SK-N-SH (cell line): ENCODE results near the gene REX1BD. TPM values are rescaled to one million over a fixed set of nuclear protein-coding genes. Genes with fewer than 3 reads are reported as not detected.

Experiments used
- CTCF ChIA-PET: fragments of 300-600, 350-600 bp; formaldehyde crosslinking; extraction: SDS; loops from one replicate; lab custom pipeline; 2021; lab: Yijun Ruan, JAX
- POLR2A ChIA-PET: fragments of 350-600 bp; sonication (Branson Sonifier 250); formaldehyde crosslinking; extraction: SDS; loops from one replicate; lab custom pipeline; 2020; ENCODE audit warnings: antibody characterized with exemption, inconsistent platforms; lab: Yijun Ruan, JAX
- DNase-seq: peaks from one replicate; pipeline ENCODE4 v3.0.0; 2012
- H2AFZ ChIP-seq: fragments of 200-600 bp; sonication (generic); 2 replicates; pipeline ENCODE4 v1.8.1; 2016; ENCODE audit warnings: antibody characterized with exemption, mild to moderate bottlenecking, low read depth
- H3F3A ChIP-seq: fragments of 200-600 bp; sonication (generic); replicated peaks from 2 replicates; pipeline ENCODE3; 2016; ENCODE audit warnings: antibody characterized with exemption, mild to moderate bottlenecking; ENCODE audit not compliant: insufficient read depth
- H3K27ac ChIP-seq, 2 experiments: fragments of 200-500 bp in 1 of 2; fragments of 200-600 bp in 1 of 2; sonication (Bioruptor generic) in 1 of 2; sonication (generic), shearing (Covaris generic) in 1 of 2; 2 replicates each; pipeline versions ENCODE4 v1.5.1 to v1.6.1; 2014 to 2016; ENCODE audit warnings: low read depth in 2 of 2, inconsistent platforms in 1 of 2, low read length in 1 of 2, mild to moderate bottlenecking in 1 of 2, mixed read lengths in 1 of 2
- H3K27me3 ChIP-seq: fragments of 200-600 bp; sonication (generic), shearing (Covaris generic); 2 replicates; pipeline ENCODE4 v1.6.1; 2016; ENCODE audit warnings: mixed run types; ENCODE audit not compliant: insufficient read depth
- H3K36me3 ChIP-seq, 2 experiments: fragments of 200-500 bp in 1 of 2; fragments of 200-600 bp in 1 of 2; sonication (Bioruptor generic) in 1 of 2; sonication (generic) in 1 of 2; replicated peaks in 1 of 2; 2 replicates each; pipeline versions ENCODE3 to v1.5.1; 2014 to 2016; ENCODE audit warnings: low read length in 1 of 2, mild to moderate bottlenecking in 1 of 2; ENCODE audit not compliant: insufficient read depth in 2 of 2, control insufficient read depth in 1 of 2
- H3K4me1 ChIP-seq, 2 experiments: fragments of 200-500 bp in 1 of 2; fragments of 200-600 bp in 1 of 2; sonication (Bioruptor generic) in 1 of 2; sonication (generic), shearing (Covaris generic) in 1 of 2; 2 replicates each; pipeline versions ENCODE4 v1.5.1 to v1.6.1; 2014 to 2016; ENCODE audit warnings: low read depth in 1 of 2, low read length in 1 of 2, mixed run types in 1 of 2; ENCODE audit not compliant: insufficient read depth in 2 of 2, control insufficient read depth in 1 of 2
- H3K4me2 ChIP-seq: fragments of 200-600 bp; sonication (generic), shearing (Covaris generic); 2 replicates; pipeline ENCODE4 v1.6.1; 2017; ENCODE audit warnings: mixed run types
- H3K4me3 ChIP-seq, 2 experiments: fragments of 200-500 bp in 1 of 2; fragments of 200-600 bp in 1 of 2; sonication (Bioruptor generic) in 1 of 2; sonication (generic), shearing (Covaris generic) in 1 of 2; 2 replicates each; pipeline versions ENCODE4 v1.5.1 to v1.8.1; 2014 to 2016; ENCODE audit warnings: low read depth in 2 of 2, inconsistent platforms in 1 of 2, low read length in 1 of 2, mild to moderate bottlenecking in 1 of 2, mixed read lengths in 1 of 2, moderate library complexity in 1 of 2
- H3K79me2 ChIP-seq: fragments of 200-600 bp; sonication (generic); 2 replicates; pipeline ENCODE4 v1.8.1; 2017; ENCODE audit warnings: mild to moderate bottlenecking; ENCODE audit not compliant: insufficient read depth
- H3K9ac ChIP-seq: fragments of 200-600 bp; sonication (generic); 2 replicates; pipeline ENCODE4 v1.6.1; 2017; ENCODE audit warnings: mixed run types
- H3K9me2 ChIP-seq: fragments of 200-600 bp; sonication (generic); 2 replicates; pipeline ENCODE4 v1.6.1; 2017; ENCODE audit warnings: mixed run types
- H3K9me3 ChIP-seq: fragments of 200-600 bp; sonication (generic); 2 replicates; pipeline ENCODE4 v1.6.1; 2017; ENCODE audit warnings: mixed run types, mild to moderate bottlenecking, moderate library complexity
- H4K20me1 ChIP-seq: fragments of 200-600 bp; sonication (generic); 2 replicates; pipeline ENCODE4 v1.6.1; 2017; ENCODE audit warnings: mild to moderate bottlenecking, mixed run types; ENCODE audit not compliant: insufficient read depth
- FOSL2 ChIP-seq: IDR thresholded peaks from 2 replicates; pipeline ENCODE4 v1.4.0; 2012; ENCODE audit warnings: low read depth, mild to moderate bottlenecking, moderate library complexity, borderline replicate concordance
- FOXJ3 ChIP-seq: sonication (generic); formaldehyde crosslinking; IDR thresholded peaks from 2 replicates; pipeline ENCODE4 v1.5.1; 2020; ENCODE audit warnings: mild to moderate bottlenecking, missing genetic modification reagents
- FOXM1 ChIP-seq: IDR thresholded peaks from 2 replicates; pipeline ENCODE4 v1.4.0; 2012; ENCODE audit warnings: low read depth, mild to moderate bottlenecking
- GABPA ChIP-seq: IDR thresholded peaks from 2 replicates; pipeline ENCODE4 v1.4.0; 2012; ENCODE audit warnings: low read depth, mild to moderate bottlenecking
- GATA2 ChIP-seq: sonication (generic); formaldehyde crosslinking; IDR thresholded peaks from 2 replicates; pipeline ENCODE4 v1.5.0; 2020; ENCODE audit warnings: mild to moderate bottlenecking, missing genetic modification reagents
- MXI1 ChIP-seq: IDR thresholded peaks from 2 replicates; pipeline ENCODE4 v1.6.1; 2012; ENCODE audit warnings: mild to moderate bottlenecking, low read depth, low read length, improper control_type of control experiment
- NFIC ChIP-seq: IDR thresholded peaks from 2 replicates; pipeline ENCODE4 v1.4.0; 2012; ENCODE audit warnings: borderline replicate concordance
- NRF1 ChIP-seq: IDR thresholded peaks from 2 replicates; pipeline ENCODE4 v1.6.1; 2012; ENCODE audit warnings: low read depth, mild to moderate bottlenecking, low read length
- RCOR1 ChIP-seq: fragments of 150-350 bp; IDR thresholded peaks from 2 replicates; pipeline ENCODE4 v1.6.1; 2017; ENCODE audit warnings: antibody characterized with exemption, low read length
- RXRA ChIP-seq: IDR thresholded peaks from 2 replicates; pipeline ENCODE4 v1.4.0; 2012; ENCODE audit warnings: low read depth, mild to moderate bottlenecking, borderline replicate concordance
- SIN3A ChIP-seq: IDR thresholded peaks from 2 replicates; pipeline ENCODE4 v1.6.1; 2012; ENCODE audit warnings: low read depth, mild to moderate bottlenecking, low read length, moderate library complexity, borderline replicate concordance
- YY1 ChIP-seq: IDR thresholded peaks from 2 replicates; pipeline ENCODE4 v1.4.0; 2012; ENCODE audit warnings: low read depth, mild to moderate bottlenecking
- WGBS: methylation state at CpG from one replicate; pipeline ENCODE4 v1.1.6; 2017; ENCODE audit warnings: low lambda C conversion rate; 5-methylcytosine and 5-hydroxymethylcytosine counted together
- polyA plus RNA-seq, 3 experiments: library from polyadenylated mRNA; depleted of rRNA; stranded (reverse); fragments of >200 nt; gene quantifications; 2 replicates each; pipeline ENCODE4 v1.2.3, GENCODE V29; 2012
- TF ChIP-seq, protein P1 (sequence below): IDR thresholded peaks from 2 replicates; pipeline ENCODE4; 2012
- TF ChIP-seq, protein P2 (sequence below): fragments of 150-350 bp; IDR thresholded peaks from 2 replicates; pipeline ENCODE4 v1.6.1; 2017; ENCODE audit warnings: antibody characterized with exemption, low read length, low read depth, borderline replicate concordance
- TF ChIP-seq, protein P3 (sequence below): IDR thresholded peaks from 2 replicates; pipeline ENCODE4 v1.4.0; 2012; ENCODE audit warnings: low read depth, borderline replicate concordance
- TF ChIP-seq, protein P4 (sequence below): fragments of 200-600 bp; sonication (generic); IDR thresholded peaks from 2 replicates; pipeline ENCODE4 v1.6.1; 2017; ENCODE audit warnings: antibody characterized with exemption, mild to moderate bottlenecking, moderate library complexity
- TF ChIP-seq, protein P5 (sequence below): IDR thresholded peaks from 2 replicates; pipeline ENCODE4 v1.4.0; 2012; ENCODE audit warnings: low read depth

Gene REX1BD
- polyA plus RNA-seq, 1 of the 3 experiments (the other 2 are of a cell fraction): 159 TPM

DNA sequence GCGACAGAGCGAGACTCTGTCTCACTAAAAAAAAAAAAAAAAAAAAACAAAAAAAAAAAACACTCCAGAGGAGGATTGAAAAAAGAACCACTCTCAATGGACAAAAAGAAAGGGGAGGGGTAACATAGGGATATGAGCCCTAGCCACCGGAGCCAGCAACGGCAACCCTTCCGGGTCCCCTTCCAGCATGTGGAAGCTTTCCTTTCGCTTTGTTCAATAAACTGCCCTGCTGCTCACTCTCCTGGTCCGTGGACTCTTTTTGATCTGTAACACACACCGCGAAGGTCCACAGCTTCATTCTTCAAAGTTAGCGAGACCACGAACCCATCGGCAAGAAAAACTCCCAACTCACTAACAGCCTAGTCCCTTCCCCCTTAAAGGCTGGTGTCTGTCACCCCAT is 1.0 kb upstream of the REX1BD start:
- Histone ChIP-seq H3K36me3 (no peaks in the 10 kb centered on the region), H3K27ac (no peak overlapping the region), H3K9me2 (no peaks in the 10 kb centered on the region), H3K79me2 (peaks cover 10% of the 10 kb centered on the region; the same call in 1 of the 2 replicates), H3K27me3 (no peaks in the 10 kb centered on the region), H4K20me1 (no peaks in the 10 kb centered on the region), H3K9ac (no peak overlapping the region), H3K4me2 (peak overlapping the region; percentile 92; the same call in 1 of the 2 replicates), H3F3A (peaks cover 18% of the 10 kb centered on the region), H2AFZ (no peak overlapping the region), H3K4me1 (peaks cover 6 to 22% of the 10 kb centered on the region in 2 experiments; a peak in 1 of 4 replicates), H3K9me3 (no peaks in the 10 kb centered on the region), H3K4me3 (no peak overlapping the region; a peak in 1 of 4 replicates)
- no peak for TF ChIP-seq FOSL2
- TF ChIP-seq GATA2 (CRISPR knock-in tag): no peak
- TF ChIP-seq, protein P1, sequence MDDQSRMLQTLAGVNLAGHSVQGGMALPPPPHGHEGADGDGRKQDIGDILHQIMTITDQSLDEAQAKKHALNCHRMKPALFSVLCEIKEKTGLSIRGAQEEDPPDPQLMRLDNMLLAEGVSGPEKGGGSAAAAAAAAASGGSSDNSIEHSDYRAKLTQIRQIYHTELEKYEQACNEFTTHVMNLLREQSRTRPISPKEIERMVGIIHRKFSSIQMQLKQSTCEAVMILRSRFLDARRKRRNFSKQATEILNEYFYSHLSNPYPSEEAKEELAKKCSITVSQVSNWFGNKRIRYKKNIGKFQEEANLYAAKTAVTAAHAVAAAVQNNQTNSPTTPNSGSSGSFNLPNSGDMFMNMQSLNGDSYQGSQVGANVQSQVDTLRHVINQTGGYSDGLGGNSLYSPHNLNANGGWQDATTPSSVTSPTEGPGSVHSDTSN: no peak
- TF ChIP-seq RXRA: no peak
- TF ChIP-seq, protein P2, sequence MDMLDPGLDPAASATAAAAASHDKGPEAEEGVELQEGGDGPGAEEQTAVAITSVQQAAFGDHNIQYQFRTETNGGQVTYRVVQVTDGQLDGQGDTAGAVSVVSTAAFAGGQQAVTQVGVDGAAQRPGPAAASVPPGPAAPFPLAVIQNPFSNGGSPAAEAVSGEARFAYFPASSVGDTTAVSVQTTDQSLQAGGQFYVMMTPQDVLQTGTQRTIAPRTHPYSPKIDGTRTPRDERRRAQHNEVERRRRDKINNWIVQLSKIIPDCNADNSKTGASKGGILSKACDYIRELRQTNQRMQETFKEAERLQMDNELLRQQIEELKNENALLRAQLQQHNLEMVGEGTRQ: no peak
- no peak for TF ChIP-seq RCOR1
- TF ChIP-seq, protein P3, sequence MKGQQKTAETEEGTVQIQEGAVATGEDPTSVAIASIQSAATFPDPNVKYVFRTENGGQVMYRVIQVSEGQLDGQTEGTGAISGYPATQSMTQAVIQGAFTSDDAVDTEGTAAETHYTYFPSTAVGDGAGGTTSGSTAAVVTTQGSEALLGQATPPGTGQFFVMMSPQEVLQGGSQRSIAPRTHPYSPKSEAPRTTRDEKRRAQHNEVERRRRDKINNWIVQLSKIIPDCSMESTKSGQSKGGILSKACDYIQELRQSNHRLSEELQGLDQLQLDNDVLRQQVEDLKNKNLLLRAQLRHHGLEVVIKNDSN: no peak
- no peak for TF ChIP-seq YY1
- TF ChIP-seq NRF1: no peak
- TF ChIP-seq GABPA: no peak
- no peak for TF ChIP-seq FOXM1
- no peak for TF ChIP-seq NFIC
- no peak for TF ChIP-seq FOXJ3
- ChIA-PET CTCF (interaction anchor here (0.7 to 10.5 kb wide), 20 partner anchors 11 to 292 kb away, joined by 3 to 234 read pairs (median 6); partner anchors contain the start of genes ELL, KXD1 and UBA52), POLR2A (interaction anchor here (0.7 to 2.3 kb wide), 3 partner anchors 10 to 21 kb away, joined by 3 to 14 read pairs (median 6); partner anchors contain the start of gene UBA52)
- DNase-seq: no peak
- 99% methylated on average over 12 of the region's 12 CpGs for WGBS

DNA sequence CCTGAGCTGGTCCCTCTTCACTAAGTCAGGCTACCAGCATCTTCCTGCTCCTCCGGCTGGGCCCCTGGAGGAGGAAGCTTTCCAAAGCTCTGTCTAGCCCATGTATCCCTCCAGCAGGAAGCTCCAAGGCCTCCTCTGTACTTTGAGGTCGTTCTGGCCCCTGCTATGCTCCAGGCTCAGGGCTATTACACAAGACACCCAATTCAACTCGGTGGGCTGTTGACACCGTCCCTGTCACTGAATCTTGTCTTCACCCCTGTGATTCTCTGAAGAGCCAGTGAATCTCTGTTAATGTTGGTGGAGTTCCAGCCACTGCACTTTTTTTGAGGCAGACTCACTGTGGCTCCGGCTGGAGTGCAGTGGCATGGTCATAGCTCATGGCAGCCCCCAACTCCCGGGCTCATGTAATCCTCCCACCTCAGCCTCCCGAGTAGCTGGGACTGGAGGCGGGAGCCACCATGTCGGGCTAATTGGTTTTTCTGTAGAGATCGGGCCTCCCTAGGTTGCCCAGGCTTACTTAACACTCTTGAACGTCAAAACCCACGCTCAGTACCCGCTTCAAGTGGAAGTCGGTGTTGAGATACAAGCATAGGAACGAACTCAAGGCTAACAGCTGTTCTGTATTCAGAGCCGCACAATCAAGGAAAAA is 512 bp upstream of the REX1BD start:
- POLR2A ChIA-PET: interaction anchor here (0.7 to 2.3 kb wide), 6 partner anchors 11 to 331 kb away, joined by 3 to 14 read pairs (median 8); partner anchors contain the start of genes COPE, DDX49 and UBA52
- Histone ChIP-seq H3K27me3 (no peaks in the 10 kb centered on the region), H2AFZ (peak overlapping the region; percentile 84), H3K79me2 (peaks cover 10% of the 10 kb centered on the region; the same call in 1 of the 2 replicates), H3K4me1 (peaks cover 6 to 22% of the 10 kb centered on the region in 2 experiments; a peak in 1 of 4 replicates), H3K9me3 (no peaks in the 10 kb centered on the region), H3K4me3 (peak overlapping the region; percentile 83 to 89), H3K27ac (peak overlapping the region; percentile 69 to 94; a peak in 3 of 4 replicates), H3K36me3 (no peaks in the 10 kb centered on the region), H3K9ac (peak overlapping the region; percentile 79; the same call in 1 of the 2 replicates), H4K20me1 (no peaks in the 10 kb centered on the region), H3K9me2 (no peaks in the 10 kb centered on the region), H3K4me2 (peak overlapping the region; percentile 92), H3F3A (peaks cover 23% of the 10 kb centered on the region)
- 62% methylated on average over 16 of the region's 16 CpGs for WGBS
- CTCF ChIA-PET: interaction anchor here (0.7 to 10.5 kb wide), 28 partner anchors 10 to 399 kb away, joined by 3 to 234 read pairs (median 6); partner anchors contain the start of genes CERS1, ELL, KXD1 and TMEM59L
- DNase-seq: no peak
- TF ChIP-seq FOSL2 (no peak), SIN3A (no peak), RCOR1 (no peak), MXI1 (0 out of 2 replicates have a peak, but pooled peaks have one; percentile 11)
- TF ChIP-seq, protein P4, sequence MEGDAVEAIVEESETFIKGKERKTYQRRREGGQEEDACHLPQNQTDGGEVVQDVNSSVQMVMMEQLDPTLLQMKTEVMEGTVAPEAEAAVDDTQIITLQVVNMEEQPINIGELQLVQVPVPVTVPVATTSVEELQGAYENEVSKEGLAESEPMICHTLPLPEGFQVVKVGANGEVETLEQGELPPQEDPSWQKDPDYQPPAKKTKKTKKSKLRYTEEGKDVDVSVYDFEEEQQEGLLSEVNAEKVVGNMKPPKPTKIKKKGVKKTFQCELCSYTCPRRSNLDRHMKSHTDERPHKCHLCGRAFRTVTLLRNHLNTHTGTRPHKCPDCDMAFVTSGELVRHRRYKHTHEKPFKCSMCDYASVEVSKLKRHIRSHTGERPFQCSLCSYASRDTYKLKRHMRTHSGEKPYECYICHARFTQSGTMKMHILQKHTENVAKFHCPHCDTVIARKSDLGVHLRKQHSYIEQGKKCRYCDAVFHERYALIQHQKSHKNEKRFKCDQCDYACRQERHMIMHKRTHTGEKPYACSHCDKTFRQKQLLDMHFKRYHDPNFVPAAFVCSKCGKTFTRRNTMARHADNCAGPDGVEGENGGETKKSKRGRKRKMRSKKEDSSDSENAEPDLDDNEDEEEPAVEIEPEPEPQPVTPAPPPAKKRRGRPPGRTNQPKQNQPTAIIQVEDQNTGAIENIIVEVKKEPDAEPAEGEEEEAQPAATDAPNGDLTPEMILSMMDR: no peak
- TF ChIP-seq, protein P2: no peak
- TF ChIP-seq, protein P5, sequence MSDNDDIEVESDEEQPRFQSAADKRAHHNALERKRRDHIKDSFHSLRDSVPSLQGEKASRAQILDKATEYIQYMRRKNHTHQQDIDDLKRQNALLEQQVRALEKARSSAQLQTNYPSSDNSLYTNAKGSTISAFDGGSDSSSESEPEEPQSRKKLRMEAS: no peak
